Left cardiac atrium (tissue), 4 donors: ENCODE results near the gene HSF5. TPM values are rescaled to one million over a fixed set of nuclear protein-coding genes. Genes with fewer than 3 reads are reported as not detected.
"Not testable (repeated sequence)": the region's sequence is repeated elsewhere in the genome, so short reads cannot be mapped to it uniquely, and the experiment has no call there.

Experiments used
- ATAC-seq, 2 donors: fragments of 200-7000 bp; cut with Tn5 transposase; one replicate each; pipeline ENCODE4 v1.9.1; 2020; ENCODE audit warnings: mild to moderate bottlenecking in 2 of 2, moderate library complexity in 2 of 2
- DNase-seq: peaks from one replicate; pipeline ENCODE4 v3.0.0-alpha.2; 2020
- intact Hi-C, 2 donors: fragments of 100-400 bp; cut with DNase I; formaldehyde crosslinking; loops; one replicate each; pipeline versions ENCODE4 v1.14.1 to v1.15.1; 2022 to 2023
- total RNA-seq, 2 donors: library from RNA; stranded (reverse); fragmentation: NEBNext Ultra II Directional; extraction: Animal tissue kit (Norgen Biotek cat#: 25700); gene quantifications; one replicate each; pipeline ENCODE4 v1.2.1, GENCODE V29; 2021
- donor health status: DM: no; HTN: yes; CAD: no.
- donor health status: DM: no; HTN: yes; CAD: no; lungs with severe emphysema.
- donor health status: DM: yes; HTN: yes; CAD: no.
- donor health status: Dilated cardiomyopathy.

HSF5 gene
- total RNA-seq, 2 donors from 2014 or later = 0.06 to 0.10 TPM

DNA sequence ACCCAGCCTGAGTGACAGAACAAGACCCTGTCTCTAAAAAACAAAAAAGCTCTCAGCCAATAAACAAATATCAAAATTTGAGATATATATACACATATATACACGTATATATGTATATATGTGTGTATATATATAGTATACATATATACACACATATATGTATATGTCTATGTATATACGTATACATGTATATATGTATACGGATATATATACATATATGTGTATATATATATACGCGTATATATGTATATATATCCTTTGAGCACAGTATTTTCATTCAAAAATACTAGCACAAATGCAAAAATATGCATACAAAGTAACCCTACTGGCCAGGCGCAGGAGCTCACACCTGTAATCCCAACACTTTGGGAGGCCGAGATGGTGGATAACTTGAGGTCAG is 13.2 kb upstream of the HSF5 start:
- intact Hi-C loops = no loop called here
- ATAC-seq (no peak), DNase-seq (no peak)

- ATAC-seq (no peak), DNase-seq (no peak)
- intact Hi-C loops = no loop called here
Observed at GRCh38 chr17:58498177-58498828, 10.1 kb upstream of the HSF5 start.

- intact Hi-C loops = no loop called here
- no peak for ATAC-seq
- no peak for DNase-seq
Observed at GRCh38 chr17:58493506-58493905, 5.3 kb upstream of the HSF5 start.

GRCh38 chr17:58492238-58493121 is 4.3 kb upstream of the HSF5 start:
- no peak for ATAC-seq
- DNase-seq = no peak
- intact Hi-C loops = no loop called here

DNA sequence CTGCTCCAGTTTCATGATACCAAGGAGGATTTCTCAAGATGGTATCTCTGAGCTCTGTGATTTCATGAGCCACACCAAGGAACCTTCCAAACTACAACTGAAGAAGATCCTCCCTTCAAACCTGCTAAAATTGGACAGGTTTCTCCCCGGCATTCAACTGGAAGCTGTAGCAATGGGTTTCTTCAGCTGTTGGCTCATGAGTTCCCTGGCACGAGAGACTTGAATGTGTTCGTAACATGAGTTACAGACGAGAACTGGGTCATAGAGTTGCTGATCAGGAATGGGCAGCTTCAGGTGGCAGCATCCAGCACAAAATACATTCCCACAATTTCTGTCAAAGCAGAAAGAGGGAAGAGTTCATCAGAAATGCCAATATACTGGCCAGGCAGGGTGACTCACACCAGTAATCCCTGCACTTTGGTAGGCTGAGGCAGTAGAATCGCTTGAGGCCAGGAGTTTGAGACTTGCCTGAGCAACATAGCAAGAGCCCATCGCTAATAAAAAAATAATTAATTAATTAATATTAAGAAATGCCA is 3.4 kb upstream of the HSF5 start:
- ATAC-seq (no peak), DNase-seq (no peak)
- intact Hi-C loops = no loop called here

- DNase-seq (no peak), ATAC-seq (no peak)
- intact Hi-C loops = no loop called here
Observed at GRCh38 chr17:58488428-58488890, 251 bp upstream of the HSF5 start.

GRCh38 chr17:58484600-58484999 is 3.6 kb downstream of the HSF5 start:
- intact Hi-C loops = no loop called here
- ATAC-seq (no peak), DNase-seq (no peak)

GRCh38 chr17:58481798-58482197 is 6.4 kb downstream of the HSF5 start:
- ATAC-seq, DNase-seq, intact Hi-C loops: not testable (repeated sequence)

DNA sequence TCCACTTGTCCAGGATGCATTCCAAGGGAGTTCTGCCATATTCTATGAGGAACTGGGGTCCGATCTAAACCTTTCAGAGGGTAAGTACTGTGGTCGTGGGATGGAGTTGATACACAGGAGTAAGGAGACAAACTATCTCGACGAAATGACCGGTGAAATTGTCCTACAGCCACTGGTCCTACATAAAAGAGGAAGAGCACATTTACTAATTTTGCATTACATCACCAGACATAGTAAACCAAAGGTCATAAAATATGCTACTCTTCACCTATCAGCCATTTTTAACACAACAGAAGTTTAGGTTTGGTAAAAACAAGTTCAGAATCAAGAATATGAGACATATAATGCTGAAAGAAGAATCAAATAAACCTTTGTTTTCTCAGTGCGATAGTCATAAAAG is 8.1 kb downstream of the HSF5 start:
- intact Hi-C loops = no loop called here
- DNase-seq (no peak), ATAC-seq (no peak)

DNA sequence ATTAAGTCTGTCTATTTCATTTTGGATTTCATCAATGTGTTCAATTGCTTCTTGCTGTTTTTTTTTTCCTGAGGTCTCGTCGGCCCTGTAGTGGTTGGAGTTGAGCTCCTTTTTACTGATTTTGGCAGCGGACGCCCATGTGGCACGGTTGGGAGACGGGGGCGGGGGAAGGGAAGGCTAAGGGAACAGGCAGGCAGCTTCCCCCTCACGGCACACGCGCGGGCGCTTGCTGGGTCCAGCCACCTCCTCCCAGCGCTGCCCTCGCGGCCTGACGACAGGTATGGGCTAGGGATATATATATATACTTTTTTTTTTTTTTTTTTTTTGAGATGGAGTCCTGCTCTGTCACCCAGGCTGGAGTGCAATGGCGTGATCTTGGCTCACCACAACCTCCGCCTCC is 11.4 kb downstream of the HSF5 start:
- no peak for ATAC-seq
- intact Hi-C loops = no loop called here
- DNase-seq = no peak

GRCh38 chr17:58475985-58476384 is 12.2 kb downstream of the HSF5 start:
- ATAC-seq = no peak
- no peak for DNase-seq
- intact Hi-C loops = no loop called here

- DNase-seq (no peak), ATAC-seq (no peak)
- intact Hi-C loops = no loop called here
Observed at GRCh38 chr17:58470356-58470755, 17.9 kb downstream of the HSF5 start.

- intact Hi-C loops = no loop called here
- ATAC-seq (no peak), DNase-seq (no peak)
Observed at GRCh38 chr17:58468944-58469343, 19.3 kb downstream of the HSF5 start.

DNA sequence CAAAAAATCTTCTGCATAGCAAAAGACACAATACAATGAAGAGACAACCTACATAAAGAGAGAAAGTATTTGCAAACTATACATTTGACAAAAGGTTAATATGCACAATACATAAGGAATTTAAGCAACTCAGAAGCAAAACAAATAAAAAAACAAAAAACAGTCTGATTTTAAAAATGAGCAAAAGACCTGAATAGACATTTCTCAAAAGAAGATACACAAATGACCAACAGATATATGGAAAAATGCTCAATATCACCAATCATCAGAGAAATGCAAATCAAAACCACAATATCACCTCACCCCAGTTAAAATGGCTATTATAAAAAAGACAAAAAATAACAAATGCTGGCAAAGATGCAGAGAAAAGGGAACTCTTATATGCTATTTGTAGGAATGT is 32.7 kb downstream of the HSF5 start:
- ATAC-seq (no peak), DNase-seq (no peak)
- intact Hi-C loops = no loop called here

DNA sequence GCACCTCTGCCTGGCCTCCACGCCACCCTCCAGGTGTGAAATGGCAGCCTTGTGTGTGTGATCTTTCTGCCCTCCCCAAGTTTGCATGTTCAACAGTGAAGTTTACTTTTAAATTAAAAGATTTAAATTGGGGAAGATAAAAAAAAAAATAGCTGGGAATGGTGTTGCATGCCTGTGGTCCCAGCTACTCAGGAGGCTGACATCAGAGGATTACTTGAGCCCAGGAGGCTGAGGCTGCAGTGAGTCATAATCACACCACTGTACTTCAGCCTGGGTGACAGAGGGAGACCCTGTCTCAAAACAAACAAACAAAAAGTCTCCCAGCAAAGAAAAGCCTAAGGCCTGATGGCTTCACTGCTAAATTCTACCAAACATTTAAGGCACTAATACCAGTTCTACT is 35.5 kb downstream of the HSF5 start:
- DNase-seq (no peak), ATAC-seq (no peak)
- intact Hi-C loops = no loop called here

- peak; percentile 41 for DNase-seq
- intact Hi-C loops = loop anchor here in 1 of 2 donors (5.0 kb wide), 1 partner anchor 130 kb away; no protein-coding TSS in a partner anchor
- peak; percentile 73 to 84 for ATAC-seq
Observed at GRCh38 chr17:58447039-58447975, 40.9 kb downstream of the HSF5 start.

DNA sequence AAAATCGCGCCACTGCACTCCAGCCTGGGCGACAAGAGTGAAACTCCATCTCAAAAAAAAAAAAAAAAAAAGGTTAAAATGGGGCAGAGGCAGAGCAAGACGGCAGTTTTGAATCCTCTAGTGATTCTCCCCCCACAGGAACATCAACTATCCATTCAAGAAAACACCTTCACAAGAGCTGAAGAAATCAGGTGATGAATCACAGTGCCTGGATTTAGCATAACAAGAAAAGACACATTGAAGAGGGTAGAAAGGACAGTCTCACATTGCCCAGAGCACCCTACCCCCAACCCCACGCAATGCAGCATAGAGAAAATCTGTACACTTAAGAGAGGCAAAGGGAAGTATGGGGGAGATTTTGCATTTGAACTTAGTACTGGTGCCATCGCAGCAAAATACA is 42.1 kb downstream of the HSF5 start:
- intact Hi-C loops = loop anchor here in 1 of 2 donors (5.0 kb wide), 1 partner anchor 129 kb away; no protein-coding TSS in a partner anchor
- DNase-seq (no peak), ATAC-seq (no peak)

DNA sequence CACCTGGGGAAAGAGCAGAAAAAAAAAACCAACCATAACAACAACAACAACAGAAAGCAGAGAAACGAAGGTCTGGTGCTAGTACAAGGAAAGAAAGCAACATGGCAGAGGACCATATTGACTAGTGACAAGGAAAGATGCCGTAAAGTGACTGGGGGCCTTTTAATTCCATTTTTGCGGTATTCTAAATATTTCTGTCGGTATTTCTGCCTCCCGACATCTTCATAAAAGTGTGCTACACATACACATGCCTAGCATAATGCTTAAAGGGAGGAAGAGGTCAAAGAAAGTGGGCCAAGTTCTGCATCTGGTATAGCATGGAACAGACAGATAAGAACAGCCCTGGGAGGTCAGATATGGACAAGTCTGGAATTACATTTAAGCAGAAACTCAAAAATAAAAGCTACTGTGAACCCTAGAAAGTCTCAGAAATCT is 51.4 kb downstream of the HSF5 start:
- intact Hi-C loops = no loop called here
- ATAC-seq (no peak), DNase-seq (no peak)

DNA sequence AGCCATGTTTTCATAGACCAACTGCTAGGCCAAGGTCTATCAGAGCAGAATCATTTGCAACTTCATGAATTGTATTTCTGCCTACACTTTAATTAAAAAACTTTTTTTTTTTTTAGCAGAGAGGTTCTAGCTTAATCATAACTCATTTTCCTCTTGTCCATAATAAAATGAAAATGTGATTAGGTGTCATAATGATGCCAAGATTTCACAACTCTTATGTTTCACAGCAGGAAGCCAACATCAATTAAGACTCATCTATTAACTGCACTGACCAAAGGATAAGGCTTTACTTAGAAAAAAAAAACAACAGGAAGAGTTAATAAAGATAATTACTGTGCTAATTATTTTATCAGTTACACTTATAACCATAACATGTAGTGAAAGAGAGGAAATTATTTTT is 52.0 kb downstream of the HSF5 start:
- intact Hi-C loops = no loop called here
- DNase-seq (no peak), ATAC-seq (no peak)
